Esophagus squamous epithelium (tissue), 5 donors: Measurements from ENCODE around the gene PSMD10. TPM values are rescaled to one million over a fixed set of nuclear protein-coding genes. Genes with fewer than 3 reads are reported as not detected.

Source experiments
- DNase-seq: peaks from one replicate; lab custom pipeline; 2025; lab: John Stamatoyannopoulos, UW
- H3K27ac ChIP-seq, 4 donors: fragments of 200-600 bp; sonication (generic); one replicate each; pipeline ENCODE4 v1.5.1; 2016 to 2019; ENCODE audit warnings: mild to moderate bottlenecking in 1 of 4
- H3K27me3 ChIP-seq, 4 donors: fragments of 200-600 bp; sonication (generic); 1 replicate in 3 of 4; 2 replicates in 1 of 4; pipeline versions ENCODE4 v1.5.1 to v1.6.0; 2017 to 2021; ENCODE audit warnings: antibody characterized with exemption in 1 of 4
- H3K36me3 ChIP-seq, 3 donors: fragments of 200-600 bp; sonication (generic); one replicate each; pipeline ENCODE4 v1.5.1; 2016 to 2019
- H3K4me1 ChIP-seq, 3 donors: fragments of 200-600 bp; sonication (generic); one replicate each; pipeline ENCODE4 v1.5.1; 2017 to 2019
- H3K4me3 ChIP-seq, 4 donors: fragments of 200-600 bp; sonication (generic); 1 replicate in 3 of 4; 2 replicates in 1 of 4; pipeline ENCODE4 v1.5.1; 2016 to 2019; ENCODE audit warnings: mild to moderate bottlenecking in 2 of 4, moderate library complexity in 1 of 4
- H3K9me3 ChIP-seq, 3 donors: fragments of 200-600 bp; sonication (generic); one replicate each; pipeline ENCODE4 v1.5.1; 2016 to 2019
- POLR2A ChIP-seq, 4 donors: fragments of 450-650 bp; IDR thresholded peaks; one replicate each; pipeline ENCODE4 v1.6.1; 2017; ENCODE audit warnings: antibody characterized with exemption in 4 of 4, mild to moderate bottlenecking in 4 of 4, moderate library complexity in 3 of 4
- WGBS, 2 donors: methylation state at CpG; one replicate each; pipeline ENCODE4 v1.1.5; 2018; 5-methylcytosine and 5-hydroxymethylcytosine counted together
- intact Hi-C: fragments of 100-400 bp; cut with DNase I; formaldehyde crosslinking; loops from one replicate; pipeline ENCODE4 v1.15.0; 2022
- total RNA-seq, 4 donors: library from RNA; depleted of rRNA; stranded (reverse); fragments of >200 nt; gene quantifications; one replicate each; pipeline ENCODE4 v1.1.0, GENCODE V29; 2016
- TF ChIP-seq, protein P1 (sequence below), 6 experiments: fragments of 450-650 bp in 4 of 6; fragments of 200-600 bp in 2 of 6; sonication (generic) in 2 of 6; IDR thresholded peaks; one replicate each; pipeline ENCODE4 v1.5.1; 2016 to 2019; ENCODE audit warnings: antibody characterized with exemption in 6 of 6, mild to moderate bottlenecking in 4 of 6, moderate library complexity in 4 of 6
- donor health status: DM: yes; HTN: yes; CAD: no.

The PSMD10 gene
- total RNA-seq, 4 donors from 2014 or later, result 37.1 to 50.4 (median 41.9) TPM

DNA sequence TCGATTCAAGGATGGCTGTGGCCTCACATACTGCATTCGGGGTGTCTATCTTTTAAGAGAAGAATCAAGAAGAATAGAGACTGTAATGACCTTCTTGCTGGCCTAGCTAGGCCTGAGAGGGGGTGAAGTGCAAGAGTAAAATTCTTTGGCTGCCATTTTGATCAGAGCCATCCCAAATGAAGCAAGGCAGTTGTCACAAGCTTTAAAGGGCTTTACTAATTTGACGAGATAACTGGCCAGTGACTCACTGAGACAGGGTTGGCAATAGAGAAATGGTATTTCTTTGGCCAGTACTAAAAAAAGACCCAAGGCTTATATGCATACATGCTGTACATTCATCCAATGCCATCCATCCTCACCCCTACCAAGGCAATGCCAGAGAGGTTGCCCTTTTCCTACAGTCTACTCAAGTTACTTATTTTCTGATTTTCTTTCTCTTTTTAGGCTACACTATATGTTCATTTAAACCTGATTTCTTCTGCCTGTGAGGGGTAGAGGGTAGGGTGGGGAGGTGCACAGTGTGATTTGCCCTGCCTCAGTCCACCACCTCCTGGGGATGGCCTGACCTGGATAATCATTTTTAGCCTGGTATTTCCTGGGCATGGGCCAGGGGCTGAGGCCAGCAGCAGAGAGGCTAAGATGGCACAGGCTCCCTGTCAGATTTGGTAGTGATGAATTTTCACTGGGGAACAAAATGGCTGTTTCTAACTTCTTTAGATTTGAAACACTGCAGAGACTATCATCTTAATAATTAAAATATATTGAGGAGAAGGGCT is 32.4 kb upstream of the PSMD10 start:
- no peaks in the 10 kb centered on the region for H3K9me3 ChIP-seq
- no peak overlapping the region for H3K4me3 ChIP-seq
- DNase-seq, result no peak
- H3K4me1 ChIP-seq, result peaks cover 0 to 11% (median 4%) of the 10 kb centered on the region in 3 donors
- intact Hi-C loops, result no loop called here
- H3K36me3 ChIP-seq, result peaks cover 0 to 13% (median 0%) of the 10 kb centered on the region in 3 donors
- H3K27me3 ChIP-seq, result no peaks in the 10 kb centered on the region
- WGBS, 2 donors, result 80% methylated on average over 3 of the region's 3 CpGs; no CpG with 5 or more reads in 1 of the 2 donors
- no peak overlapping the region for H3K27ac ChIP-seq
- TF ChIP-seq, protein P1, sequence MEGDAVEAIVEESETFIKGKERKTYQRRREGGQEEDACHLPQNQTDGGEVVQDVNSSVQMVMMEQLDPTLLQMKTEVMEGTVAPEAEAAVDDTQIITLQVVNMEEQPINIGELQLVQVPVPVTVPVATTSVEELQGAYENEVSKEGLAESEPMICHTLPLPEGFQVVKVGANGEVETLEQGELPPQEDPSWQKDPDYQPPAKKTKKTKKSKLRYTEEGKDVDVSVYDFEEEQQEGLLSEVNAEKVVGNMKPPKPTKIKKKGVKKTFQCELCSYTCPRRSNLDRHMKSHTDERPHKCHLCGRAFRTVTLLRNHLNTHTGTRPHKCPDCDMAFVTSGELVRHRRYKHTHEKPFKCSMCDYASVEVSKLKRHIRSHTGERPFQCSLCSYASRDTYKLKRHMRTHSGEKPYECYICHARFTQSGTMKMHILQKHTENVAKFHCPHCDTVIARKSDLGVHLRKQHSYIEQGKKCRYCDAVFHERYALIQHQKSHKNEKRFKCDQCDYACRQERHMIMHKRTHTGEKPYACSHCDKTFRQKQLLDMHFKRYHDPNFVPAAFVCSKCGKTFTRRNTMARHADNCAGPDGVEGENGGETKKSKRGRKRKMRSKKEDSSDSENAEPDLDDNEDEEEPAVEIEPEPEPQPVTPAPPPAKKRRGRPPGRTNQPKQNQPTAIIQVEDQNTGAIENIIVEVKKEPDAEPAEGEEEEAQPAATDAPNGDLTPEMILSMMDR (IDR thresholded peaks at IDR 0.05), result no peak
- no peak for TF ChIP-seq POLR2A (IDR thresholded peaks at IDR 0.05)

DNA sequence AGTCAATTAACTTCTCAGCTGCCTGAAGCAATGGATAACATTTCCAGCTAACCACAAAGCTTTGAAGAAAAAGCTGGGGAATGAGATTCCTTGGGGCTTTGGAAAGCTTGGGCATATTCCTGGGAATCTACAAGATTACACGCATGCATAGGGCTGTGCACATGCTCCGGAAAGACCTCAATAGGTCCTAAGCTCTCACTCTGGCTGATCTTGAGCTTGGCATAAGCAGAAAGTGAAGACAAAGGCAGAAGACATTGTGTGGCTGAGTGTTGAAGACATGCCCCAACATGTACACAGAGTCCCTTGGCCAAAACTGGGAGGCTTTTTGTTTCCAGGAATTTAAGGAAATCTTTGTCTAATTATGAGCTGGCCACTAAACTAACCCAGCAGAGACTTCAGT is 31.4 kb upstream of the PSMD10 start:
- intact Hi-C loops, result no loop called here
- DNase-seq, result no peak
- no peaks in the 10 kb centered on the region for H3K9me3 ChIP-seq
- H3K4me3 ChIP-seq, result no peak overlapping the region
- peaks cover 0 to 13% (median 0%) of the 10 kb centered on the region in 3 donors for H3K36me3 ChIP-seq
- no peaks in the 10 kb centered on the region for H3K27me3 ChIP-seq
- WGBS, 2 donors, result 49% methylated on average over 2 of the region's 2 CpGs; no CpG with 5 or more reads in 1 of the 2 donors
- peaks cover 0 to 11% (median 4%) of the 10 kb centered on the region in 3 donors for H3K4me1 ChIP-seq
- H3K27ac ChIP-seq, result no peak overlapping the region
- TF ChIP-seq POLR2A (IDR thresholded peaks at IDR 0.05), result no peak
- TF ChIP-seq, protein P1 (IDR thresholded peaks at IDR 0.05), result no peak

DNA sequence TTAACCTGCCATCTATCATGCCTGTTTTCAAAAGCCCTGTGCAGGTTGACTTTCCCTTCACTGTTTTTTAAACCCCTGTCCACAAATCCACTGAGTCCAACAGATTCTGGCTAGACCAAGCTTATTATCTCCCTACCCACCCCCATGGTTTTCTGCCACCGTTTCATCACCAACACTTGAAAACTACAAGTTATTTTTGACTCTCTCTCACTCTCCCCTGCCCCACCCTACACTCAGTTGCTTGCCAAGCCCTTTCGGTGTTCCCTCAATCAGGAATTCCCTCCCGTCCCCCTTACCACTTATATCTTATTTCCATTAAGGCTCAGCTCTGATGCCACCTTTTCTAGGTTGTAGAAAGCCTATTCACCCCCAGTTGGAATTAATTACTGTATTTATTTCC is 29.9 kb upstream of the PSMD10 start:
- Histone ChIP-seq H3K27me3 (no peaks in the 10 kb centered on the region), H3K4me1 (peaks cover 0 to 11% (median 4%) of the 10 kb centered on the region in 3 donors), H3K4me3 (no peak overlapping the region), H3K27ac (no peak overlapping the region), H3K9me3 (no peaks in the 10 kb centered on the region), H3K36me3 (peaks cover 0 to under 1% (median 0%) of the 10 kb centered on the region in 3 donors)
- TF ChIP-seq, protein P1 (IDR thresholded peaks at IDR 0.05), result no peak
- TF ChIP-seq POLR2A (IDR thresholded peaks at IDR 0.05), result no peak
- intact Hi-C loops, result no loop called here
- WGBS, 2 donors, result 30 to 39% methylated on average over 3 of the region's 3 CpGs
- DNase-seq, result no peak

DNA sequence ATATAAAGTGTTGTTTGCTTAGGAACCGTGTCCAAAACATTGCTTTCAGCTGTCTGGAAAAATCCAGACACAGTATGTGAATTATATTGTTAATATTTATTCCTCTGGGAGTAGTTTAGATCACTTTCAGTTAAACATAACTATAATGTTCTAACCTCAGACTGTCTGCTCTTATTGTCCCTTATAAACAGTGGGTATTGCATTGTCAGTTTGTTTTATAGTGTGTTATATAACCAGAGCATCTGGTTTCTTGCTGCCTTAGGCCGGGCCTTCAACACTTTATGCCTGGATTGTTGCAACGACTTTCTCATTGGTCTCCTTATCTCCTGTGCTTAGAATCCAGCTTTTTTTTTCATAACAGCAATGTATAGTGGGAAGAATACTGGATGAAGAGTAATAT is 26.6 kb upstream of the PSMD10 start:
- WGBS, 2 donors, result 46 to 47% methylated on average over 2 to 3 of the region's 3 CpGs
- no peak for DNase-seq
- intact Hi-C loops, result no loop called here
- no peaks in the 10 kb centered on the region for H3K36me3 ChIP-seq
- no peaks in the 10 kb centered on the region for H3K27me3 ChIP-seq
- no peaks in the 10 kb centered on the region for H3K9me3 ChIP-seq
- H3K4me1 ChIP-seq, result peaks cover 0 to 9% (median 4%) of the 10 kb centered on the region in 3 donors
- H3K27ac ChIP-seq, result no peak overlapping the region
- TF ChIP-seq, protein P1 (IDR thresholded peaks at IDR 0.05), result no peak
- TF ChIP-seq POLR2A (IDR thresholded peaks at IDR 0.05), result no peak
- H3K4me3 ChIP-seq, result no peak overlapping the region

DNA sequence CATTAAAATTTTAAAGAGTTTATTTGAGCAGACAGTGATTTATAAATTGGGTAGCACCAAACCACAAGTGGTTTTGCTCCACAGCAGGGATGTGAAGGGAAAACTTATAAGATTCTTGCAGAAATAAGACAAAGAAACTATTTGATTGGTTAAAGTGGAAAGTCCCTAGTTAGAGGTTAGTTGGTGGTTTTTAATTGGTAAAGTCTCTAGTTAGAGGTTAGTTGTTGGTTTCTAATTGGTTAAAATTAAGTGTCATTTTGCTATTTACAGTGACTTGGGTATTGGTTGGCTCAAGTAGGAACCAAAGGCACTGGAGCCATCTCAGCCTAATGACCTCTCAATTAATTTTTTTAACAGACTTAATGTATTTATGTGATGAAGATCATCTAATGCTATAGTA is 23.2 kb upstream of the PSMD10 start:
- no peak for DNase-seq
- H3K9me3 ChIP-seq, result no peaks in the 10 kb centered on the region
- no peak overlapping the region for H3K4me3 ChIP-seq
- intact Hi-C loops, result no loop called here
- TF ChIP-seq, protein P1 (IDR thresholded peaks at IDR 0.05), result no peak
- no peak for TF ChIP-seq POLR2A (IDR thresholded peaks at IDR 0.05)
- H3K36me3 ChIP-seq, result no peaks in the 10 kb centered on the region
- H3K27me3 ChIP-seq, result no peaks in the 10 kb centered on the region
- no peaks in the 10 kb centered on the region for H3K4me1 ChIP-seq
- no peak overlapping the region for H3K27ac ChIP-seq
